Heart left ventricle (tissue), 16 donors: ENCODE measurements around the gene KIAA1671. TPM values are rescaled to one million over a fixed set of nuclear protein-coding genes. Genes with fewer than 3 reads are reported as not detected.

ENCODE experiments used
- ATAC-seq, 4 donors: fragments of 200-7000 bp; cut with Tn5 transposase; one replicate each; pipeline ENCODE4 v1.9.1; 2020 to 2022; ENCODE audit warnings: moderate library complexity in 4 of 4, mild to moderate bottlenecking in 3 of 4, moderate number of reproducible peaks in 1 of 4
- DNase-seq, 5 donors: peaks; one replicate each; pipeline ENCODE4 v3.0.0-alpha.2; 2020
- H3K27ac ChIP-seq, 12 donors: fragments of 200-600 bp; sonication (generic) in 4 of 12; one replicate each; pipeline versions ENCODE4 v1.5.0 to v1.8.0; 2016 to 2022; ENCODE audit warnings: mild to moderate bottlenecking in 2 of 12
- H3K27me3 ChIP-seq, 9 donors: fragments of 200-600 bp; sonication (generic) in 2 of 9; one replicate each; pipeline versions ENCODE4 v1.5.1 to v1.8.0; 2016 to 2022; ENCODE audit warnings: mild to moderate bottlenecking in 3 of 9
- H3K36me3 ChIP-seq, 9 donors: fragments of 200-600 bp; sonication (generic) in 2 of 9; one replicate each; pipeline versions ENCODE4 v1.5.0 to v1.8.0; 2018 to 2022; ENCODE audit warnings: mild to moderate bottlenecking in 2 of 9
- H3K4me1 ChIP-seq, 12 donors: fragments of 200-600 bp; sonication (generic) in 4 of 12; one replicate each; pipeline versions ENCODE4 v1.5.0 to v1.8.0; 2016 to 2022; ENCODE audit warnings: mild to moderate bottlenecking in 3 of 12
- H3K4me3 ChIP-seq, 12 donors: fragments of 200-600 bp; sonication (generic) in 4 of 12; one replicate each; pipeline versions ENCODE4 v1.5.0 to v1.8.0; 2017 to 2022; ENCODE audit warnings: mild to moderate bottlenecking in 9 of 12, moderate library complexity in 4 of 12
- H3K9me3 ChIP-seq, 12 donors: fragments of 200-600 bp; sonication (generic) in 4 of 12; one replicate each; pipeline versions ENCODE4 v1.5.0 to v1.8.0; 2016 to 2022; ENCODE audit warnings: mild to moderate bottlenecking in 1 of 12
- CTCF ChIP-seq, 12 donors: fragments of 200-600 bp; sonication (generic) in 4 of 12; IDR thresholded peaks; one replicate each; pipeline versions ENCODE4 v1.5.0 to v1.8.0; 2018 to 2022; ENCODE audit warnings: antibody characterized with exemption in 12 of 12, mild to moderate bottlenecking in 5 of 12
- POLR2A ChIP-seq, 2 donors: fragments of 450-650 bp; IDR thresholded peaks; one replicate each; pipeline ENCODE4 v1.6.1; 2017; ENCODE audit warnings: antibody characterized with exemption in 2 of 2, mild to moderate bottlenecking in 2 of 2, moderate library complexity in 2 of 2
- WGBS, 4 donors: extraction: QIAGEN DNeasy Blood & Tissue Kit in 2 of 4; methylation state at CpG; one replicate each; pipeline versions ENCODE4 v1.1.5 to v1.1.7; 2013 to 2018; 5-methylcytosine and 5-hydroxymethylcytosine counted together
- intact Hi-C, 10 donors: fragments of 100-400 bp; cut with DNase I; formaldehyde crosslinking; loops; one replicate each; pipeline versions ENCODE4 v1.11.1 to v1.14.2; 2022
- polyA plus RNA-seq, 2 donors: library from polyadenylated mRNA; stranded (reverse); fragments of 200-250 nt; gene quantifications; one replicate each; pipeline ENCODE4 v1.2.3, GENCODE V29; 2013
- total RNA-seq, 9 donors: library from RNA; depleted of rRNA in 2 of 9; stranded (reverse); fragments of >200 nt in 2 of 9; fragmentation: NEBNext Ultra II Directional in 3 of 9; extraction: Animal tissue kit (Norgen Biotek cat#: 25700) in 3 of 9; gene quantifications; one replicate each; pipeline versions ENCODE4 v1.1.0 to v1.2.4, GENCODE V29; 2016 to 2023
- donor health status: ischemic (EF 13 %, LVEDD 7.1; RV severe dilation, severe dysfunction).
- donor health status: healthy with polysubstance abuse.
- donor health status: DM: no; HTN: yes; CAD: no.
- donor health status: DM: no; HTN: no; CAD: no.
- donor health status: ischemic (EF 25% LVEDD 6.9; RV normal size, moderate dysfunction).
- donor health status: ischemic (EF 25% LVEDD 5.7; RV mildly dilated, moderate dysfunction).
- donor health status: healthy.
- donor health status: DM: yes; HTN: yes; CAD: no.
- donor health status: ischemic (EF 35%, LVEDD 5.7; RV mildly dilated, moderate dysfunction).
- donor health status: nonischemic (EF 11% LVEDD 7.7; RV severe dilation, severe dysfunction).
- donor health status: DM: yes; HTN: yes; CAD: no.
- donor health status: PGD.
- donor health status: ischemic (EF 29% LVEDD 5.4; RV normal size, mild dysfunction).
- donor health status: nonischemic (EF 23%, LVEDD 6.1; RV moderate dilation, normal function).

KIAA1671 gene
- total and polyA plus RNA-seq, 11 donors, result 4.5 to 22.1 (median 13.2) TPM

DNA sequence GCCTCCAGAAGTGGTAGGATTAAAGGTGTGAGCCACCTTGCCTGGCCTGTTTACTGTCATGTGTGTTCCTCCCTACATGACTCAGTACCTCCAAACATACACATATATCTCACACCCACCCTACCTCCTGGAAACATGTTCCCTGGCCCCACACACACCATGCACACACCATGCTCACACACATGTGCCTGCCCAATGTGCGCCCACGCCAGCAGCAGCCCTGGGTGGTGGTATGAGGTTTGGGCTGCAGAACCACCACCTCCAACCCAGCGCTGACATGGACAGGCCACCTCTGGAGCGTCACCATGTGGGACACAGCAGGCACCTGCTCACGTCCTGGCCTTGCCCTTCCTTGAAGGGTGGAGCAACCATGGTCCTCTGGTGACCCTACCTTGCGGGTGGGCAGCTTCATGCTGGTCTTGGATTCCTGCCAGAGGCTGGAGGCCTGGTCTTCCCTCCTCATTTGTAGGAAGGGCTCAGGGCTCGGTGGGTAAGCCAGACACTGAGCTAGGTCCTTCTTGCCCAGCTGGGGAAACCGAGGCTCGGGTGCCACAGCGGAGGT is 37.9 kb downstream of the KIAA1671 start:
- no peaks in the 10 kb centered on the region for H3K27me3 ChIP-seq
- no peak overlapping the region for H3K4me3 ChIP-seq
- no peak for DNase-seq
- peak in 1 of 4 donors; percentile 3 for ATAC-seq
- TF ChIP-seq POLR2A (IDR thresholded peaks at IDR 0.05), result no peak
- no peak for TF ChIP-seq CTCF (IDR thresholded peaks at IDR 0.05)
- WGBS, 4 donors, result 90 to 97% (median 92%) methylated on average over 10 of the region's 10 CpGs
- H3K27ac ChIP-seq, result peak overlapping the region in 11 of 12 donors; percentile 22 to 87 (median 64)
- H3K9me3 ChIP-seq, result no peaks in the 10 kb centered on the region
- intact Hi-C loops, result no loop called here
- H3K36me3 ChIP-seq, result no peaks in the 10 kb centered on the region
- peaks cover 0 to 65% (median 42%) of the 10 kb centered on the region in 12 donors for H3K4me1 ChIP-seq

- intact Hi-C loops, result no loop called here
- Histone ChIP-seq H3K4me3 (no peak overlapping the region), H3K4me1 (peaks cover 3 to 62% (median 47%) of the 10 kb centered on the region in 12 donors), H3K27me3 (no peaks in the 10 kb centered on the region), H3K27ac (peak overlapping the region in 1 of 12 donors; percentile 5), H3K9me3 (no peaks in the 10 kb centered on the region), H3K36me3 (no peaks in the 10 kb centered on the region)
- DNase-seq (no peak), ATAC-seq (no peak)
- no peak for TF ChIP-seq POLR2A (IDR thresholded peaks at IDR 0.05)
- TF ChIP-seq CTCF (IDR thresholded peaks at IDR 0.05), result no peak
- 70 to 92% (median 91%) methylated on average over 6 to 7 of the region's 7 CpGs for WGBS, 4 donors
Observed at GRCh38 chr22:24992946-24993345, 40.4 kb downstream of the KIAA1671 start.

GRCh38 chr22:24994070-24994763 is 41.7 kb downstream of the KIAA1671 start:
- ATAC-seq, result no peak
- Histone ChIP-seq H3K4me1 (peaks cover under 1 to 50% (median 42%) of the 10 kb centered on the region in 12 donors), H3K27ac (no peak overlapping the region), H3K9me3 (no peaks in the 10 kb centered on the region), H3K4me3 (no peak overlapping the region), H3K36me3 (no peaks in the 10 kb centered on the region), H3K27me3 (no peaks in the 10 kb centered on the region)
- no peak for DNase-seq
- intact Hi-C loops, result no loop called here
- 72 to 81% (median 77%) methylated on average over 7 of the region's 7 CpGs for WGBS, 4 donors
- TF ChIP-seq CTCF (IDR thresholded peaks at IDR 0.05), result no peak
- no peak for TF ChIP-seq POLR2A (IDR thresholded peaks at IDR 0.05)

GRCh38 chr22:24995649-24996180 is 43.2 kb downstream of the KIAA1671 start:
- WGBS, 4 donors, result 86 to 94% (median 89%) methylated on average over 2 of the region's 2 CpGs
- peak overlapping the region in 1 of 12 donors; percentile 7 for H3K27ac ChIP-seq
- no peaks in the 10 kb centered on the region for H3K9me3 ChIP-seq
- H3K36me3 ChIP-seq, result no peaks in the 10 kb centered on the region
- intact Hi-C loops, result no loop called here
- H3K4me1 ChIP-seq, result peaks cover 0 to 35% (median 28%) of the 10 kb centered on the region in 12 donors
- ATAC-seq (no peak), DNase-seq (no peak)
- TF ChIP-seq CTCF (IDR thresholded peaks at IDR 0.05) (no peak), POLR2A (IDR thresholded peaks at IDR 0.05) (no peak)
- H3K27me3 ChIP-seq, result no peaks in the 10 kb centered on the region
- H3K4me3 ChIP-seq, result no peak overlapping the region
